NCI-H1105 (cell line): ENCODE data around the gene ENDOG.
A peak's percentile ranks its signal among the peaks of the same experiment; 100 is the strongest.

Experiments used
- DNase-seq: peaks from one replicate; lab custom pipeline; 2025; lab: John Stamatoyannopoulos, UW

ENDOG gene

GRCh38 chr9:128800061-128800460, 18.2 kb upstream of the ENDOG start:
- DNase-seq, result no peak

GRCh38 chr9:128802482-128802881, 15.8 kb upstream of the ENDOG start:
- DNase-seq, result no peak

DNA sequence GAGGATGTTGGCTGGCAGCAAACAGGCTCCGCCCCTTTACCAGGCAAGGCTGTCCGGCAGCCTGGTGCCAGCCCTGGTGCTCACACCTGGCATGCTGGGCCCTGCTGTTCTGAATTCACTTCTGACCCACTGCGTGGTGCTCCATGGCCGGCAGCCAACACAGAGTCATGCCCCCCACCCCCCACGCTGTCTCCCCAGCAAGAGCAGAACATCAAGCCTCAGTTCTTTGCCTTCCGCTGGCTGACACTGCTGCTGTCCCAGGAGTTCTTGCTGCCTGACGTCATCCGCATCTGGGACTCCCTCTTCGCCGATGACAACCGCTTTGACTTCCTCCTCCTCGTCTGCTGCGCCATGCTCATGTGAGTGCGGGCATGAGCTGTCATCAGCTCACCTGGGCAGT, 12.6 kb upstream of the ENDOG start:
- DNase-seq, result no peak

DNA sequence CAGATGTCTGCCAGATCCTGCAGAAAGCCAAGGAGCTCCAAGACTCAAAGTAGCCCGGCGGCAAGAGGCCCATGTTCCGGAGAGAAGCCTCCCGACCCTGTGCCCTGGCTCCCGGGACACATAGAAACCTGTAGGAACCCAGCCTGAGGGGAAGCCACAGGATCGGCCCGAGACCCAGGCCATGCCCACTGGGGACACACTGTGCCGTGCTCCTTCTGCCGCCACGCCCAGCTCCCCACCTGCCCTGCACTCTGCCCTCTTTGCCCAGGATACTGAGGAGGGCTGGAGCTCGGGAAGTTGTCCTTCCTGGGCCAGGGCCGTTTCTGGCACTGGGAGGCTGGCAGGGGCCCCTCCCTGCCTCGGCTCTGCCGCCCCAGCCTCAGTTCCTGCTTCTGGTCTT, 10.5 kb upstream of the ENDOG start:
- DNase-seq, result no peak

DNA sequence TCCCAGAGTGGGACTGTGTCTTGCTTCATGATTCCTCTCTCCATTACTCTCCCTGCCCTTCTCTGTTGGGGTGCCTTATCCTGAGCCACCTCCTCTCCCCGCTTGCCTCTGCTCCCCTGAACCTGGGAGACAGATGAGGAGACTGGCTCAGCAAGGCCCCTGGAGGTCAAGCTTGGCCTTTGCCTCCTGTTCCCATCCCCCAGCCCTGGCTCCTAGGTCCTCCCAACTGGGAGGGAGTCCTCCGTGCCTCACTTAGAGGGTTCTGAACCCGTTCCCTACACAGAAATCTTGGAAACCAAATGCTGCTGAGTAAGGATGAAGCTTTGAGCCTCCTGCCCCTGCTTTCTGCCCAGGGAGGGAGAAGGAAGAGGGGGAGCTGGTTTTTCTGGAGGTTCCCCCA, 9.8 kb upstream of the ENDOG start:
- no peak for DNase-seq

- no peak for DNase-seq
Measured at GRCh38 chr9:128809036-128809599, 9.2 kb upstream of the ENDOG start.

GRCh38 chr9:128809831-128810230, 8.5 kb upstream of the ENDOG start:
- DNase-seq, result no peak

DNA sequence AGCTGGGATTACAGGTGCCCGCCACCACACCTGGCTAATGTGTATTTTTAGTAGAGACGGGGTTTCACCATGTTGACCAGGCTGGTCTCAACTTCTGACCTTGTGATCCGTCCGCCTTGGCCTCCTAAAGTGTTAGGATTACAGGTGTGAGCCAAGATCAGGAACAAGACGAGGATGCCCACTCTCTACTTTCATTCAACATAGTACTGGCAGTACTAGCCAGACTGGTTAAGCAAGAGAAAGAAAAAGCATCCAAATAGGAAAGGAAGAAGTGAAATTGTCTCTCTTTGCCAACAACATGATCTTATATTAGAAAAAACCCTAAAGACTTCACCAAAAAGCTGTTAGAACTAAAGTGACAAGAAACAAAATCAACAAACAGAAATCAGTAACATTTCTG, 7.4 kb upstream of the ENDOG start:
- DNase-seq, result no peak

GRCh38 chr9:128818839-128819715, 777 bp downstream of the ENDOG start:
- peak; percentile 29 for DNase-seq

DNA sequence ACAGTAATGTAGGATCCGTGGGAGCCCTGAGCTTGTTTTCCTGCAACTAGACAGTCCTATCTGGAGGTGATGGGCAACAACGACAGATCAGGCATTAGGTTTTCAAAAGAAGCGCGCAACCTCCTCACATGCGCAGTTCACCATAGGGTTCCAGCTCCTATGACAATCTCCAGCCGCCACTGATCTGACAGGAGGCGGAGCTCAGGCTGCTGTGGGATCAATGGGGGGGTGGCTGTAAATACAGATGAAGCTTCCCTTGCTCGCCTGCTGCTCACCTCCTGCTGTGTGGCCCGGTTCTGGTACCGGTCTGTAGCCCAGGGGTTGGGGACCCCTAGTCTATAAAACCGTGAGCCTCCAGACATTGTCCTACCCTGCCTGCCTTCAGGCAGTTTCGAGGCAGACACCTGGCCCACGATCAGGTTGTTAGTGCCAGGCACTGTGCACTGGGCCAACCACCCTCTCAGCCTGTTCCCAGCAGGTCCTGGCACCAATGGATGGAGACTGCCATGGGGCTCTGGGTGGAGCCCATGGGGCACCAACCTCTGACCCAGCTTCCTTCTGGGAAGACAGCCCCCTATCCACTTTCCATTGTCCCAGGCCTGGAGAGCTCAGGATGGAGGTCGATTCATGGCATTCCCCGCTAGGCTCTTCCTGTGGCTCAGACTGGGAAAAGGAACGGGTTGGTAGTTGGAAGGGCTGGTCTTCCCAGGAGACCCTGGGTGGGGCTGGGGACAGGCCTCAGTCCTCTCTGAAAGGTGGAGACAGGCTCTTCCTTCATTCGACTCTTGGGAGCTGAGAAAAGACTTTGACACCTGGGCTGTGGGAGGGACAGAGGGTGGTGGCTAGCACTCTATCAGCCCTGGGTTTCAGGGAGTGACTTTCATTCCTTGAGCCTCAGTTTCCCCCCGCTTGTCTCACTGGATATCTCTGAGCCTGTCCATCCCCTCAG, 1.7 kb downstream of the ENDOG start:
- peak; percentile 52 for DNase-seq

DNA sequence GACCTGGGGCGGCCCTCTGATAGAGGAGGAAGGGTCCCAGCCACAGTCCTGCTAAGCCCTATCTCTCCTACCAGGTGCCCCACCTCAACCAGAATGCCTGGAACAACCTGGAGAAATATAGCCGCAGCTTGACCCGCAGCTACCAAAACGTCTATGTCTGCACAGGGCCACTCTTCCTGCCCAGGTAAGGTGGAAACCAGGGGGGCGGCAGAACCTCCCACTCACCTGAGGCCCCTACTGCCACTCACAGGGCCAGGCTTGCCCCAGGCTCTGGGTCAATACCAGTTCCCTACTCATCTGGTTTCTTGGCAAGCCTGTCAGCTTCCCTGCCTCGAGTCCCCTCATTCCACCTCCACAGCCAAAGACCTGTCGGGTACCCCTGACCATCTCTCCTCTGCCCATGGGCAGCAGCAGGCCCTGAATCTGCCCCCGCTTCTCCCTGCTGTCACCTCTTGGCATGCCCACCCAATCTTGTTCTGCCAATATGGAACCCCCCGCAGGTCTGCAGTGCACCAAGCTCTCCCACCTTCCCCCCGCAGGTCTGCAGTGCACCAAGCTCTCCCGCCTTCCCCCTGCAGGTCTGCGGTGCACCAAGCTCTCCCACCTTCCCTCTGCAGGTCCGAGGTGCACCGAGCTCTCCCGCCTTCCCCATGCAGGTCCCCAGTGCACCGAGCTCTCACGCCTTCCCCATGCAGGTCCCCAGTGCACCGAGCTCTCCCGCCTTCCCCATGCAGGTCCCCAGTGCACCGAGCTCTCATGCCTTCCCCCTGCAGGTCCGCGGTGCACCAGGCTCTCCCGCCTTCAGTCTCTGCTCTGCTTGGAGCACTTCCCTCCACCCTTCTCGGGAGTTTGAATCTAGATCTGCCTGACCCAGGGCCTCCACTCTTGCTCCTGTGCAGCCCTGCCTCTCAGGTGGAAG, 2.6 kb downstream of the ENDOG start:
- DNase-seq, result no peak

DNA sequence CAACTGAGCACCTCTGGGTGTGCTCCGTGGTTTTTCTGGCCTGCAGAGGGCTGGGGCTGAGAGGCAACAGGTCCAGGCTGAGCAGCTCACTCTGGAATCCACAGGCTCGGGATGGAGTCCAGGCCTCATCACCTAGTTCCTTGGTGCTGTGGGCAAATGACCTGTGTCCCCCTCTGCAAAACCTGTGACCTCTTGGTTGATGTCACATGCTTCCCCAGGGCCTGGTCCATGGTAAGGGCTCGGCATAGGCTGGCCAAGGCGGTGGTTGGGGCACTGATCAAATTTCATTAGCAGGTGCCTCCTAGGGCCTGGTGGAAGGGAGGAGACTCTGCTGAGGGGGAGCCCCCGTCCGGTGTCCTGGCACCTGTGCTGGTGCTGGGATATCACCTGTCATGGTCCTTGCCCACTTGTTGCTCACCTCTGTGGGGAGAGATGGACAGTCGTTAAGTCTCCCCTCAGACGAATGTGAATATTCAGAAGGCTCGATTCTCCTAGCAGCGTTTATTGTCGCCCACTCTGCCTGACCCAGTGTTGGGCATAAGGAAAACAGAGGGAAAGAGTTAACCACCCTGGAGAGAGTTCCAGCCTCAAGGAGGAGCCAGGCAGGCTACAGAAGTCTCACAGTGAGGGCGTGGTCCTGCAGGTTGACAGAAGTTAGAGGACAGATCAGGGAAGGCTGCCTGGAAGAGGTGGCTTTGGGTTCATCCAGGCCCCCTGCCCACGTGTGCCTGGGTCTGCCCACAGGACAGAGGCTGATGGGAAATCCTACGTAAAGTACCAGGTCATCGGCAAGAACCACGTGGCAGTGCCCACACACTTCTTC, 3.5 kb downstream of the ENDOG start:
- DNase-seq, result no peak

GRCh38 chr9:128822407-128823042, 4.2 kb downstream of the ENDOG start:
- DNase-seq, result no peak

DNA sequence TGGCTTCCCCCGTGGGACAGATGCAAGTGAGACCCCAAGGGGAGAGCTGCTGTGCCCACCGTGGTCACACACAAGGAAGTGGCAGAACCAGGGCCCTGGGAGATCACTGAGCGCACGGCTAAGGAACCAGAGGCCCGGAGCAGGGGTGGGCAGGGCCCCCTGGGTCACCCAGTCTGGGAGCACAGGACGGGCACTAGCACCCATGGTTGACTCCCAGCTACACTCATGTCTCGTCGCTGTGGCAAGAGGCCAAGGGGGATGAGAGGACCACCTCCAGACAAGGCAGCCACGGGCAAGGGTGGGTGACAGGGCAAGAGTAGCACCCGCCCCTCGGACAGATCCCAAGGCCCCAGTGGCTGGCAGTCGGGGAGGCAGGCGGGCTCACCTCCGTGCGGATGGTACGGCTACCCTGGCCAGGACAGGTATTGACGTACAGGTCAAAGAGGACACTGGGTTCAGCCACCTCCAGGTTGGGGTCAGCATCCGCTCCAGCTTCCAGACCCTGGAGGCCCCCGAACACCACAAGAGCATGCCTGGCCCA, 5.1 kb downstream of the ENDOG start:
- DNase-seq, result no peak

- DNase-seq, result no peak
Measured at GRCh38 chr9:128823903-128824406, 5.7 kb downstream of the ENDOG start.

- no peak for DNase-seq
Measured at GRCh38 chr9:128824911-128825310, 6.6 kb downstream of the ENDOG start.

GRCh38 chr9:128825923-128826700, 7.8 kb downstream of the ENDOG start:
- DNase-seq, result no peak

DNA sequence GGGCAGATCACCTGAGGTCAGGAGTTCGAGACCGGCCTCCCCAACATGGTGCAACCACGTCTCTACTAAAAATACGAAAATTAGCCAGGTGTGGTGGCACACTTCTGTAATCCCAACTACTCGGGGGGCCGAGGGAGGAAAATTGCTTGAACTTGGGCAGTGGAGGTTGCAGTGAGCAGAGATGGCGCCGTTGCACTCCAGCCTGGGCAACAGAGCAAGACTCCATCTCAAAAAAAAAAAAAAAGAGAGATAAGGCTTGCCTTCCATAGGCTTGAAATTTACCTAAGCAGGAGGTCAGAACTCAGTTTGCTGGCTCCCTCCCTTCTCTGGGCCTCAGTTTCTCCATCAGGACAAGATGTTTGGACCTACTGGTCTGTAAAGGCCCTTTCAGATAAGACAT, 10.0 kb downstream of the ENDOG start:
- DNase-seq, result no peak
